Liver (tissue), 9 donors: ENCODE measurements around the gene AGPAT4. TPM values are rescaled to one million over a fixed set of nuclear protein-coding genes. Genes with fewer than 3 reads are reported as not detected.

Source experiments
- DNase-seq: peaks from one replicate; pipeline ENCODE4 v3.0.0-alpha.2; 2017; ENCODE audit warnings: low spot score
- H3K27ac ChIP-seq, 2 donors: one replicate each; pipeline ENCODE4 v1.7.0; 2013; ENCODE audit warnings: inconsistent platforms in 2 of 2, low read length in 2 of 2, control low read depth in 1 of 2, low read depth in 1 of 2, mild to moderate bottlenecking in 1 of 2
- H3K27me3 ChIP-seq, 4 donors: one replicate each; pipeline versions ENCODE4 v1.6.1 to v1.7.0; 2013; ENCODE audit warnings: low read length in 3 of 4, inconsistent platforms in 1 of 4, mild to moderate bottlenecking in 1 of 4, moderate library complexity in 1 of 4; ENCODE audit not compliant: control insufficient read depth in 4 of 4, insufficient read depth in 4 of 4
- H3K36me3 ChIP-seq, 4 donors: one replicate each; pipeline versions ENCODE4 v1.6.1 to v1.7.0; 2013; ENCODE audit warnings: low read length in 3 of 4, mild to moderate bottlenecking in 3 of 4, low read depth in 1 of 4, moderate library complexity in 1 of 4; ENCODE audit not compliant: control insufficient read depth in 4 of 4, insufficient read depth in 3 of 4
- H3K4me1 ChIP-seq, 4 donors: one replicate each; pipeline versions ENCODE4 v1.6.1 to v1.7.0; 2013; ENCODE audit warnings: low read length in 3 of 4, mild to moderate bottlenecking in 3 of 4, moderate library complexity in 1 of 4; ENCODE audit not compliant: control insufficient read depth in 4 of 4, insufficient read depth in 4 of 4
- H3K4me3 ChIP-seq, 3 donors: one replicate each; pipeline versions ENCODE4 v1.6.1 to v1.7.0; 2013; ENCODE audit warnings: low read length in 3 of 3, control low read depth in 1 of 3, low read depth in 1 of 3, mild to moderate bottlenecking in 1 of 3
- H3K9ac ChIP-seq, 2 donors: one replicate each; pipeline ENCODE4 v1.7.0; 2013; ENCODE audit warnings: low read length in 2 of 2, mild to moderate bottlenecking in 2 of 2, moderate library complexity in 2 of 2, control low read depth in 1 of 2, low read depth in 1 of 2
- H3K9me3 ChIP-seq, 4 donors: one replicate each; pipeline versions ENCODE4 v1.6.1 to v1.7.0; 2013; ENCODE audit warnings: low read length in 3 of 4; ENCODE audit not compliant: control insufficient read depth in 4 of 4
- ATF3 ChIP-seq: IDR thresholded peaks from 2 replicates; pipeline ENCODE4 v1.6.1; 2016; ENCODE audit warnings: antibody characterized with exemption
- FOXA2 ChIP-seq: IDR thresholded peaks from 2 replicates; pipeline ENCODE4 v1.6.1; 2016; ENCODE audit warnings: antibody characterized with exemption
- GABPA ChIP-seq, 2 donors: IDR thresholded peaks in 1 of 2; conservative IDR thresholded peaks in 1 of 2; 2 replicates each; pipeline ENCODE4 v1.6.1; 2016; ENCODE audit warnings: antibody characterized with exemption in 2 of 2, mild to moderate bottlenecking in 1 of 2, moderate library complexity in 1 of 2
- HNF4A ChIP-seq, 2 donors: conservative IDR thresholded peaks; 2 replicates each; pipeline ENCODE4 v1.6.1; 2016; ENCODE audit warnings: antibody characterized with exemption in 2 of 2, mild to moderate bottlenecking in 2 of 2
- HNF4G ChIP-seq: IDR thresholded peaks from 2 replicates; pipeline ENCODE4 v1.6.1; 2016; ENCODE audit warnings: antibody characterized with exemption
- JUND ChIP-seq, 2 donors: IDR thresholded peaks; 2 replicates each; pipeline ENCODE4 v1.6.1; 2016; ENCODE audit warnings: antibody characterized with exemption in 2 of 2
- REST ChIP-seq: IDR thresholded peaks from 2 replicates; pipeline ENCODE4 v1.6.1; 2016; ENCODE audit warnings: antibody characterized with exemption, mild to moderate bottlenecking
- SP1 ChIP-seq: IDR thresholded peaks from 2 replicates; pipeline ENCODE4 v1.6.1; 2018; ENCODE audit warnings: antibody characterized with exemption, mild to moderate bottlenecking
- YY1 ChIP-seq: IDR thresholded peaks from 2 replicates; pipeline ENCODE4 v1.6.1; 2016; ENCODE audit warnings: antibody characterized with exemption, mild to moderate bottlenecking
- ZBTB33 ChIP-seq: IDR thresholded peaks from 2 replicates; pipeline ENCODE4 v1.6.1; 2016; ENCODE audit warnings: antibody characterized with exemption
- WGBS: extraction: QIAGEN DNeasy Blood & Tissue Kit; methylation state at CpG from one replicate; pipeline ENCODE4 v1.1.7; 2013; 5-methylcytosine and 5-hydroxymethylcytosine counted together
- polyA plus RNA-seq, 2 donors: library from polyadenylated mRNA; stranded (reverse) in 1 of 2; unstranded in 1 of 2; fragments of 200-250 nt in 1 of 2; fragments of >200 nt in 1 of 2; fragmentation: Nextera tagmentation in 1 of 2; extraction: Ambion mirVana in 1 of 2; gene quantifications; one replicate each; pipeline versions ENCODE4 v1.2.1 to v1.2.3, GENCODE V29; 2013 to 2015
- total RNA-seq, 2 donors: library from RNA; depleted of rRNA; stranded (reverse); fragments of >200 nt; gene quantifications; one replicate each; pipeline ENCODE4 v1.2.3, GENCODE V29; 2014
- donor health status: healthy.
- donor health status: healthy.
- donor health status: healthy.
- donor health status: healthy.
- donor health status: healthy.

Gene AGPAT4
- total and polyA plus RNA-seq, 4 donors: 0.44 to 17.5 (median 0.69) TPM

GRCh38 chr6:161130967-161131766 lies 142.7 kb downstream of the AGPAT4 start:
- H3K9me3 ChIP-seq: no peaks in the 10 kb centered on the region
- 99% methylated on average over 3 of the region's 3 CpGs for WGBS
- H3K9ac ChIP-seq: no peak overlapping the region
- no peak overlapping the region for H3K27ac ChIP-seq
- H3K4me3 ChIP-seq: no peak overlapping the region
- H3K27me3 ChIP-seq: no peaks in the 10 kb centered on the region
- DNase-seq: no peak
- H3K4me1 ChIP-seq: no peaks in the 10 kb centered on the region
- TF ChIP-seq HNF4G: no peak
- no peak for TF ChIP-seq JUND (IDR thresholded peaks at IDR 0.05)
- TF ChIP-seq FOXA2: no peak
- no peak for TF ChIP-seq HNF4A (conservative IDR thresholded peaks at IDR 0.05)
- peaks cover 0 to 5% (median 3%) of the 10 kb centered on the region in 4 donors for H3K36me3 ChIP-seq

GRCh38 chr6:161130541-161130940 lies 143.3 kb downstream of the AGPAT4 start:
- Histone ChIP-seq H3K4me1 (no peaks in the 10 kb centered on the region), H3K9me3 (no peaks in the 10 kb centered on the region), H3K36me3 (peaks cover 0 to 6% (median 3%) of the 10 kb centered on the region in 4 donors), H3K27me3 (no peaks in the 10 kb centered on the region), H3K9ac (no peak overlapping the region), H3K4me3 (no peak overlapping the region), H3K27ac (no peak overlapping the region)
- TF ChIP-seq ZBTB33 (no peak), ATF3 (no peak)
- DNase-seq: no peak
- WGBS: 97% methylated on average over 7 of the region's 7 CpGs

- Histone ChIP-seq H3K27me3 (no peaks in the 10 kb centered on the region), H3K4me3 (no peak overlapping the region), H3K9ac (no peak overlapping the region), H3K9me3 (no peaks in the 10 kb centered on the region), H3K27ac (no peak overlapping the region), H3K4me1 (no peaks in the 10 kb centered on the region), H3K36me3 (peaks cover 0 to 6% (median 3%) of the 10 kb centered on the region in 4 donors)
- no peak for DNase-seq
- TF ChIP-seq ZBTB33 (no peak), YY1 (no peak), SP1 (no peak), GABPA (IDR thresholded peaks at IDR 0.05 in 1 of 2, conservative IDR thresholded peaks at IDR 0.05 in 1 of 2) (no peak), REST (no peak), JUND (IDR thresholded peaks at IDR 0.05) (no peak)
- 93% methylated on average over 12 of the region's 12 CpGs for WGBS
Observed at GRCh38 chr6:161128680-161129196, 145.1 kb downstream of the AGPAT4 start.
